SIG-M5 (cell line): Measurements from ENCODE around the gene XPR1.

Source experiments
- DNase-seq: peaks from one replicate; lab custom pipeline; 2025; lab: John Stamatoyannopoulos, UW

XPR1 gene

GRCh38 chr1:180916771-180917170, 284.9 kb downstream of the XPR1 start:
- no peak for DNase-seq

GRCh38 chr1:180917306-180918065, 285.7 kb downstream of the XPR1 start:
- no peak for DNase-seq

GRCh38 chr1:180918519-180918918, 286.7 kb downstream of the XPR1 start:
- no peak for DNase-seq

GRCh38 chr1:180919183-180919700, 287.4 kb downstream of the XPR1 start:
- DNase-seq, result no peak

GRCh38 chr1:180920193-180920592, 288.4 kb downstream of the XPR1 start:
- DNase-seq, result no peak

GRCh38 chr1:180920702-180921101, 288.9 kb downstream of the XPR1 start:
- DNase-seq, result no peak

GRCh38 chr1:180921386-180921785, 289.6 kb downstream of the XPR1 start:
- DNase-seq, result no peak

GRCh38 chr1:180921891-180922630, 290.2 kb downstream of the XPR1 start:
- DNase-seq, result no peak

GRCh38 chr1:180922631-180923015, 290.8 kb downstream of the XPR1 start:
- DNase-seq, result no peak

- DNase-seq, result no peak
Observed at GRCh38 chr1:180923021-180923841, 291.4 kb downstream of the XPR1 start.

- DNase-seq, result no peak
Observed at GRCh38 chr1:180923887-180924286, 292.1 kb downstream of the XPR1 start.

GRCh38 chr1:180924939-180925338, 293.1 kb downstream of the XPR1 start:
- no peak for DNase-seq

- DNase-seq, result no peak
Observed at GRCh38 chr1:180925471-180926051, 293.7 kb downstream of the XPR1 start.

GRCh38 chr1:180926164-180926981, 294.6 kb downstream of the XPR1 start:
- DNase-seq, result no peak

GRCh38 chr1:180927348-180927747, 295.5 kb downstream of the XPR1 start:
- no peak for DNase-seq

- DNase-seq, result no peak
Observed at GRCh38 chr1:180927841-180928240, 296.0 kb downstream of the XPR1 start.

- no peak for DNase-seq
Observed at GRCh38 chr1:180928331-180929230, 296.8 kb downstream of the XPR1 start.

- no peak for DNase-seq
Observed at GRCh38 chr1:180929389-180929788, 297.6 kb downstream of the XPR1 start.

GRCh38 chr1:180930687-180931086, 298.9 kb downstream of the XPR1 start:
- DNase-seq, result no peak

GRCh38 chr1:180931529-180931928, 299.7 kb downstream of the XPR1 start:
- no peak for DNase-seq
